ENCODE measurements around the gene FAM20C. TPM values are rescaled to one million over a fixed set of nuclear protein-coding genes. Genes with fewer than 3 reads are reported as not detected.

Gene FAM20C
- total and polyA plus RNA-seq, 2 of the 8 experiments (the other 6 are each of a cell fraction or from before 2014, with no cell fraction given), result 9.5 to 34.8 TPM

GRCh38 chr7:167976-168791, 24.2 kb upstream of the FAM20C start:
- ChIA-PET POLR2A (ENCODE audit: partially characterized antibody) (interaction anchor here (1.2 to 1.6 kb wide), 3 partner anchors 9 to 27 kb away, joined by 3 to 6 read pairs (median 3); no protein-coding TSS in a partner anchor), CTCF (ENCODE audit: partially characterized antibody) (interaction anchor here (0.6 to 2.1 kb wide), 10 partner anchors 11 to 104 kb away, joined by 3 to 8 read pairs (median 4); no protein-coding TSS in a partner anchor)
- TF ChIP-seq NRF1 (IDR thresholded peaks at IDR 0.05; ENCODE audit: low read depth, low read length) (no peak), MAFK (IDR thresholded peaks at IDR 0.05; ENCODE audit: low read depth, low read length) (no peak), SP4 (IDR thresholded peaks at IDR 0.05; ENCODE audit: low read length) (no peak), SIN3A (conservative IDR thresholded peaks at IDR 0.05 in 1 of 2, IDR thresholded peaks at IDR 0.05 in 1 of 2; ENCODE audit: low read depth in 1 of 2, low read length in 2 of 2) (no peak), RNF2 (IDR thresholded peaks at IDR 0.05; ENCODE audit: borderline replicate concordance, low read depth, low read length, missing control alignments, poor library complexity, severe bottlenecking) (no peak), EZH2 (IDR thresholded peaks at IDR 0.05; ENCODE audit: low read depth, low read length, severe bottlenecking) (no peak)
- Histone ChIP-seq H3K4me2 (ENCODE audit: insufficient read depth in 1 of 2, low read depth in 2 of 2, low read length in 2 of 2) (no peak overlapping the region), H3K79me1 (ENCODE audit: low read depth, low read length) (no peaks in the 10 kb centered on the region), H2BK12ac (ENCODE audit: low read depth, low read length) (no peak overlapping the region), H4K91ac (replicated peaks; ENCODE audit: insufficient read length, low read length) (no peak overlapping the region), H3K27ac (ENCODE audit: low read depth, low read length) (no peak overlapping the region), H2AK5ac (ENCODE audit: low read depth, low read length) (no peak overlapping the region), H2BK15ac (ENCODE audit: low read length) (no peak overlapping the region), H4K20me1 (replicated peaks in 1 of 2; ENCODE audit: control insufficient read depth in 1 of 2, insufficient read depth in 2 of 2, low read length in 2 of 2) (no peaks in the 10 kb centered on the region), H2BK20ac (ENCODE audit: low read length) (no peak overlapping the region), H3K27me3 (replicated peaks in 1 of 4; ENCODE audit: control insufficient read depth in 3 of 4, extremely low read depth in 1 of 4, insufficient read depth in 3 of 4, low read length in 3 of 4) (peaks cover 0 to 3% (median 0%) of the 10 kb centered on the region in 4 experiments; a peak in 2 of 7 replicates), H3K4ac (replicated peaks; ENCODE audit: insufficient read length, low read depth, low read length) (no peak overlapping the region), H4K8ac (ENCODE audit: extremely low read depth, insufficient read depth, low read length) (no peak overlapping the region), H3K14ac (ENCODE audit: insufficient read length) (no peak overlapping the region), H3K4me3 (ENCODE audit: extremely low read depth in 1 of 4, insufficient read depth in 2 of 4, low read depth in 3 of 4, low read length in 4 of 4) (no peak overlapping the region), H3K56ac (replicated peaks; ENCODE audit: insufficient read length, low read depth, low read length) (no peak overlapping the region), H2BK120ac (replicated peaks; ENCODE audit: low read depth, low read length) (no peak overlapping the region), H3K23ac (ENCODE audit: insufficient read length) (no peak overlapping the region), H3K36me3 (ENCODE audit: control insufficient read depth in 2 of 4, insufficient read depth in 4 of 4, low read length in 3 of 4) (no peaks in the 10 kb centered on the region), H4K5ac (ENCODE audit: insufficient read length, low read depth, low read length) (no peak overlapping the region), H3K9ac (replicated peaks in 1 of 4; ENCODE audit: extremely low read depth in 1 of 4, low read depth in 3 of 4, low read length in 3 of 4) (no peak overlapping the region), H3K79me2 (ENCODE audit: control insufficient read depth in 1 of 2, insufficient read depth in 2 of 2, low read length in 2 of 2) (no peaks in the 10 kb centered on the region), H2AFZ (ENCODE audit: low read length) (no peak overlapping the region), H3K9me3 (ENCODE audit: insufficient read depth in 2 of 2, low read depth in 1 of 2, low read length in 1 of 2) (no peaks in the 10 kb centered on the region; a peak in 1 of 4 replicates), H3K4me1 (replicated peaks in 1 of 4; ENCODE audit: control insufficient read depth in 3 of 4, insufficient read depth in 4 of 4, low read length in 3 of 4) (peaks cover 0 to 7% (median under 1%) of the 10 kb centered on the region in 4 experiments; a peak in 3 of 7 replicates), H2BK5ac (ENCODE audit: low read depth, low read length) (no peak overlapping the region), H3K23me2 (ENCODE audit: low read depth, low read length) (no peaks in the 10 kb centered on the region), H3K18ac (ENCODE audit: extremely low read depth, low read length) (no peak overlapping the region)
- WGBS, 2 experiments (ENCODE audit: extremely low coverage in 1 of 2, insufficient coverage in 1 of 2, insufficient read length in 1 of 2, insufficient replicate concordance in 2 of 2, low coverage in 1 of 2, low lambda C conversion rate in 2 of 2, missing lambda C conversion rate in 1 of 2), result 94% methylated on average over 28 of the region's 31 CpGs; no CpG with 5 or more reads in 1 of the 2 experiments
- FAIRE-seq, result no peak
- DNase-seq (ENCODE audit: low read depth in 1 of 2, low spot score in 2 of 2), result no peak
